PFSK-1 (cell line): ENCODE results near the gene CORIN.

Experiments
- FOXP2 ChIP-seq: optimal IDR thresholded peaks from 2 replicates; pipeline ENCODE3; 2011; ENCODE audit warnings: borderline replicate concordance, control low read depth, inconsistent platforms; ENCODE audit not compliant: insufficient read depth; ENCODE audit errors: extremely low read length, extremely low read depth
- POLR2AphosphoS5 ChIP-seq: IDR thresholded peaks from 2 replicates; pipeline ENCODE4 v1.6.1; 2012; ENCODE audit warnings: low read depth, mild to moderate bottlenecking, control low read depth, low read length, moderate library complexity
- SIN3A ChIP-seq: IDR thresholded peaks from 2 replicates; pipeline ENCODE4 v1.6.1; 2012; ENCODE audit warnings: mild to moderate bottlenecking, low read length, moderate library complexity, borderline replicate concordance; ENCODE audit not compliant: insufficient read depth
- TAF1 ChIP-seq: IDR thresholded peaks from 2 replicates; pipeline ENCODE4 v1.6.1; 2012; ENCODE audit warnings: low read length, control low read depth, borderline replicate concordance; ENCODE audit not compliant: insufficient read depth
- TF ChIP-seq, protein P1 (sequence below), 2 experiments: IDR thresholded peaks; 2 replicates each; pipeline versions ENCODE4 v1.6.1 to v1.8.0; 2011 to 2012; ENCODE audit warnings: low read depth in 2 of 2, low read length in 2 of 2, control low read depth in 1 of 2, inconsistent platforms in 1 of 2, mild to moderate bottlenecking in 1 of 2, moderate library complexity in 1 of 2; ENCODE audit not compliant: insufficient read depth in 1 of 2

Gene CORIN

DNA sequence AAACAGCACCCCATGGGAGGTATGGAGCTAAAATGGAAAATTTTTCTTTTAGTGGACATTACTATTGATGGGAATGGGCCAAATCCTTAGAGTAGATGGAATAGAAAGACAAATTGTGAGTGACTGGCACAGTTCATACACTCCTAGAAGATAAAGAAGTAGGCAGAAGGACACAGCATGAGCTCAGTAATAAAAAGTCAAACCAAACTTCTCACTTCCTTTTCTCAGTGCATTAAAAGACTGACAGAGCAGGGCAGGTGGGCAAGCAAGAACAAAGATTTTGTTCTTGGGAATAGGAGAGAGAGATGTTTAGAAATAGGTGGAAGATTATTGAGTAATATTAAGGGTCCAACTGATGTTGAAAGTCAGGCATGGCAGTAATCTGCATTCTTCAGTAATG is 220.3 kb downstream of the CORIN start:
- no peak for TF ChIP-seq SIN3A
- no peak for TF ChIP-seq TAF1
- TF ChIP-seq, protein P1, sequence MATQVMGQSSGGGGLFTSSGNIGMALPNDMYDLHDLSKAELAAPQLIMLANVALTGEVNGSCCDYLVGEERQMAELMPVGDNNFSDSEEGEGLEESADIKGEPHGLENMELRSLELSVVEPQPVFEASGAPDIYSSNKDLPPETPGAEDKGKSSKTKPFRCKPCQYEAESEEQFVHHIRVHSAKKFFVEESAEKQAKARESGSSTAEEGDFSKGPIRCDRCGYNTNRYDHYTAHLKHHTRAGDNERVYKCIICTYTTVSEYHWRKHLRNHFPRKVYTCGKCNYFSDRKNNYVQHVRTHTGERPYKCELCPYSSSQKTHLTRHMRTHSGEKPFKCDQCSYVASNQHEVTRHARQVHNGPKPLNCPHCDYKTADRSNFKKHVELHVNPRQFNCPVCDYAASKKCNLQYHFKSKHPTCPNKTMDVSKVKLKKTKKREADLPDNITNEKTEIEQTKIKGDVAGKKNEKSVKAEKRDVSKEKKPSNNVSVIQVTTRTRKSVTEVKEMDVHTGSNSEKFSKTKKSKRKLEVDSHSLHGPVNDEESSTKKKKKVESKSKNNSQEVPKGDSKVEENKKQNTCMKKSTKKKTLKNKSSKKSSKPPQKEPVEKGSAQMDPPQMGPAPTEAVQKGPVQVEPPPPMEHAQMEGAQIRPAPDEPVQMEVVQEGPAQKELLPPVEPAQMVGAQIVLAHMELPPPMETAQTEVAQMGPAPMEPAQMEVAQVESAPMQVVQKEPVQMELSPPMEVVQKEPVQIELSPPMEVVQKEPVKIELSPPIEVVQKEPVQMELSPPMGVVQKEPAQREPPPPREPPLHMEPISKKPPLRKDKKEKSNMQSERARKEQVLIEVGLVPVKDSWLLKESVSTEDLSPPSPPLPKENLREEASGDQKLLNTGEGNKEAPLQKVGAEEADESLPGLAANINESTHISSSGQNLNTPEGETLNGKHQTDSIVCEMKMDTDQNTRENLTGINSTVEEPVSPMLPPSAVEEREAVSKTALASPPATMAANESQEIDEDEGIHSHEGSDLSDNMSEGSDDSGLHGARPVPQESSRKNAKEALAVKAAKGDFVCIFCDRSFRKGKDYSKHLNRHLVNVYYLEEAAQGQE (IDR thresholded peaks at IDR 0.05; ENCODE audit: insufficient read depth in 1 of 2, low read depth in 2 of 2, low read length in 2 of 2) = no peak

- TF ChIP-seq SIN3A (no peak), TAF1 (no peak), FOXP2 (no peak), POLR2AphosphoS5 (no peak)
- TF ChIP-seq, protein P1 (IDR thresholded peaks at IDR 0.05; ENCODE audit: insufficient read depth in 1 of 2, low read depth in 2 of 2, low read length in 2 of 2) = no peak
Measured at GRCh38 chr4:47615385-47615784, 222.5 kb downstream of the CORIN start.

- TF ChIP-seq SIN3A = no peak
- TF ChIP-seq, protein P1 (IDR thresholded peaks at IDR 0.05; ENCODE audit: insufficient read depth in 1 of 2, low read depth in 2 of 2, low read length in 2 of 2) = no peak
- no peak for TF ChIP-seq TAF1
Measured at GRCh38 chr4:47612116-47613023, 225.5 kb downstream of the CORIN start.

- TF ChIP-seq FOXP2 (no peak), POLR2AphosphoS5 (no peak), SIN3A (no peak), TAF1 (no peak)
- TF ChIP-seq, protein P1 (IDR thresholded peaks at IDR 0.05; ENCODE audit: insufficient read depth in 1 of 2, low read depth in 2 of 2, low read length in 2 of 2) = no peak
Measured at GRCh38 chr4:47606482-47606881, 231.4 kb downstream of the CORIN start.

DNA sequence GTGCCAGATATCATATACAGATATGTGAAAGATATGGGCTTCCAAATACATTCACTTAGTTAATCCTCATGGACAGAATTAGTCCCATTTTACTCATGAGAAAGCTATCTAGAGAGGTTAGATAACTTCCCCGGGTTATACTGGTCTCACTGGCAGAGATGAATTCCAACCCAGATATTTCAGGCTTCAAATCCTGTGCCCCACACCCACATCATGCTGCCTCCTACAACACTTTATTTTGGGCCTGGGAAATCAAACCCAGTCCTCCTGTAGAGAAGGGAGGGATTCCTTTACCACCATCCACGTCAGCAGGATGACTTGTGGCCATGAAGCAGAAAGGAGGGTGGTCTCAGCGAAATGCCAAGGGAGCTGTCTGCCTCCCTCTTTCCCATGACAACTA is 239.0 kb downstream of the CORIN start:
- TF ChIP-seq TAF1 (no peak), FOXP2 (no peak), SIN3A (no peak), POLR2AphosphoS5 (no peak)
- TF ChIP-seq, protein P1 (IDR thresholded peaks at IDR 0.05; ENCODE audit: insufficient read depth in 1 of 2, low read depth in 2 of 2, low read length in 2 of 2) = no peak
